H1 (cell line): Measurements from ENCODE around the gene OR8B8. TPM values are rescaled to one million over a fixed set of nuclear protein-coding genes. Genes with fewer than 3 reads are reported as not detected.

ENCODE experiments used
- HDAC2 ChIP-seq, 2 experiments: fragments of 300-600 bp in 1 of 2; sonication (generic) in 1 of 2; IDR thresholded peaks; 2 replicates each; pipeline ENCODE4 v1.6.1; 2011 to 2012; ENCODE audit warnings: low read depth in 2 of 2, low read length in 2 of 2, mild to moderate bottlenecking in 2 of 2, moderate library complexity in 2 of 2, borderline replicate concordance in 1 of 2, inconsistent platforms in 1 of 2
- JUND ChIP-seq: IDR thresholded peaks from 2 replicates; pipeline ENCODE4 v1.6.1; 2011; ENCODE audit warnings: mild to moderate bottlenecking, improper control_type of control experiment, low read length
- KDM4A ChIP-seq: IDR thresholded peaks from one replicate; pipeline ENCODE4 v1.7.1; 2012; ENCODE audit warnings: low read depth, mild to moderate bottlenecking, moderate library complexity, low read length, inconsistent platforms; ENCODE audit not compliant: severe bottlenecking
- YY1 ChIP-seq: IDR thresholded peaks from 2 replicates; pipeline ENCODE4 v1.6.1; 2011; ENCODE audit warnings: low read depth, mild to moderate bottlenecking, low read length
- polyA plus RNA-seq, 7 experiments: library from polyadenylated mRNA; depleted of rRNA in 3 of 7; stranded (reverse) in 5 of 7; unstranded in 2 of 7; fragments of >200 nt in 5 of 7; fragments of 200-250 nt in 2 of 7; gene quantifications; 1 replicate in 5 of 7; 2 replicates in 1 of 7; 4 replicates in 1 of 7; pipeline versions ENCODE4 v1.2.1 to v1.2.3, GENCODE V29; 2011 to 2013; ENCODE audit warnings: missing spikeins in 2 of 7, mixed read lengths in 2 of 7
- total RNA-seq: library from RNA; stranded (reverse); fragmentation: NEBNext Ultra II Directional; extraction: Animal tissue kit (Norgen Biotek cat#: 25700); gene quantifications from 2 replicates; pipeline ENCODE4 v1.2.1, GENCODE V29; 2021

The OR8B8 gene
- total and polyA plus RNA-seq, 2 of the 8 experiments (the other 6 are each of a cell fraction or from before 2014, with no cell fraction given): not detected

- TF ChIP-seq KDM4A (no peak), YY1 (no peak), HDAC2 (IDR thresholded peaks at IDR 0.05; ENCODE audit: borderline replicate concordance in 1 of 2, low read depth in 2 of 2, low read length in 2 of 2) (no peak), JUND (no peak)
Observed at GRCh38 chr11:124440608-124441007, 4.9 kb downstream of the OR8B8 start (continued).
